ENCODE measurements around the gene TCEAL4. TPM values are rescaled to one million over a fixed set of nuclear protein-coding genes. Genes with fewer than 3 reads are reported as not detected.

The TCEAL4 gene
- total and polyA plus RNA-seq, 8 donors = 5.8 to 247 (median 169) TPM

DNA sequence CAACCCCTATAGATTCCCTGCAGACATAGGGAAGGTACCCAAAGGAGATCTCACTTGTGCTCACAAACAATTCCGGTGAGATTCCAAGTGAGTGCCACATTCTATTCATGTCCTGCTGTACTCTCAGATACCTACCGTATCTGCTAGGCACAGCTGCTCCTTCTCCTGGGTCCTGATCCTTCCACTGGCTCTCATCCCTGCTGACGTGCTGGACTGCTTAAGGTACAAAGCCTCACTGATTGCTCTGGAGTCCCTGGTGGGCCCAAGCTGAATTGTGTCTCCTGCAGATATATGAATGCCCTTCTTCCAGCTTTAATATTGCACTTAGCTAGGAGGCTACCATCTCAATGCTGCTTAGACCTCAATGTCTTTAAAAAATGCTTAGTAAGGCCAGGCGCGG is 45.8 kb downstream of the TCEAL4 start:
- peaks cover 0 to 17% (median 3%) of the 10 kb centered on the region in 4 donors for H3K4me1 ChIP-seq
- no peaks in the 10 kb centered on the region for H3K9me3 ChIP-seq
- TF ChIP-seq POLR2AphosphoS5 (IDR thresholded peaks at IDR 0.05) (no peak), EP300 (IDR thresholded peaks at IDR 0.05) (no peak), POLR2A (IDR thresholded peaks at IDR 0.05) (no peak)
- no peak overlapping the region for H3K27ac ChIP-seq
- peaks cover 0 to 5% (median 0%) of the 10 kb centered on the region in 3 donors for H3K27me3 ChIP-seq
- H3K4me3 ChIP-seq = peak overlapping the region in 1 of 4 donors; percentile 71
- no peaks in the 10 kb centered on the region for H3K36me3 ChIP-seq
- 78 to 100% (median 90%) methylated on average over 5 of the region's 5 CpGs for WGBS, 5 donors
- intact Hi-C loops (cut with DNase I; ENCODE audit: low total_unique reads) = no loop called here
- no peak for DNase-seq

DNA sequence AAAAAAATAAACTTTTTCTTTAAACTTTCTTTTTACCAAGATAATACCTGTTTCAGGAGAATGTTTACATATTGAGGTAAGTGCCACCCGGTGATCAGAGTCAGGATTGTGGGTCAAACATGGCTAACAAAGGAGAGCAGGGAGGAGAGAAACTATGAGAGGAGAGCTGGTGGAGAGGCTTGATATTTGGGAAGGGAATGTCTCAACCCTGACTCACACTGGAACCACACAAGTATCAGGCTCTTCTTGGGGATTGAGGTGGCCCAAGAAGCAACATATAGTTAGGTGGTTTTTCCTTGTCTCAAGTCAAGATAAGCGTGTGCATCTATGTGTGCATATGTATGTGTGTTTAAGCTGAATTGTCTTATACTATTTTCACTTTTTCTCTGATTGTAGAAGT is 50.1 kb downstream of the TCEAL4 start:
- H3K4me3 ChIP-seq = no peak overlapping the region
- intact Hi-C loops (cut with DNase I; ENCODE audit: low total_unique reads) = no loop called here
- TF ChIP-seq POLR2A (IDR thresholded peaks at IDR 0.05) (no peak), EP300 (IDR thresholded peaks at IDR 0.05) (no peak), POLR2AphosphoS5 (IDR thresholded peaks at IDR 0.05) (no peak)
- TF ChIP-seq, protein P1, sequence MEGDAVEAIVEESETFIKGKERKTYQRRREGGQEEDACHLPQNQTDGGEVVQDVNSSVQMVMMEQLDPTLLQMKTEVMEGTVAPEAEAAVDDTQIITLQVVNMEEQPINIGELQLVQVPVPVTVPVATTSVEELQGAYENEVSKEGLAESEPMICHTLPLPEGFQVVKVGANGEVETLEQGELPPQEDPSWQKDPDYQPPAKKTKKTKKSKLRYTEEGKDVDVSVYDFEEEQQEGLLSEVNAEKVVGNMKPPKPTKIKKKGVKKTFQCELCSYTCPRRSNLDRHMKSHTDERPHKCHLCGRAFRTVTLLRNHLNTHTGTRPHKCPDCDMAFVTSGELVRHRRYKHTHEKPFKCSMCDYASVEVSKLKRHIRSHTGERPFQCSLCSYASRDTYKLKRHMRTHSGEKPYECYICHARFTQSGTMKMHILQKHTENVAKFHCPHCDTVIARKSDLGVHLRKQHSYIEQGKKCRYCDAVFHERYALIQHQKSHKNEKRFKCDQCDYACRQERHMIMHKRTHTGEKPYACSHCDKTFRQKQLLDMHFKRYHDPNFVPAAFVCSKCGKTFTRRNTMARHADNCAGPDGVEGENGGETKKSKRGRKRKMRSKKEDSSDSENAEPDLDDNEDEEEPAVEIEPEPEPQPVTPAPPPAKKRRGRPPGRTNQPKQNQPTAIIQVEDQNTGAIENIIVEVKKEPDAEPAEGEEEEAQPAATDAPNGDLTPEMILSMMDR (IDR thresholded peaks at IDR 0.05) = no peak
- no peaks in the 10 kb centered on the region for H3K36me3 ChIP-seq
- H3K27ac ChIP-seq = no peak overlapping the region
- H3K9me3 ChIP-seq = no peaks in the 10 kb centered on the region
- no peaks in the 10 kb centered on the region for H3K27me3 ChIP-seq
- DNase-seq = no peak
- H3K4me1 ChIP-seq = peaks cover 0 to 1% (median under 1%) of the 10 kb centered on the region in 4 donors
- WGBS, 5 donors = 50 to 70% (median 56%) methylated on average over 2 of the region's 2 CpGs

Other genes starting within 250 kb of the TCEAL4 start
- 100 to 1,000 TPM in 1 of 5 donors, 10 to 100 TPM in 4; 16.1 to 128 (median 46.1) TPM for gene TCEAL9, start 229.0 kb upstream of the TCEAL4 start, total RNA-seq
- gene TCEAL9, start 229.0 kb upstream of the TCEAL4 start, polyA plus RNA-seq = 100 to 1,000 TPM in 2 of 3 donors, 10 to 100 TPM in 1; 54.7 to 185 (median 128) TPM
- 100 to 1,000 TPM in 1 of 5 donors, 10 to 100 TPM in 3, 1 to 10 TPM in 1; 1.2 to 146 (median 28.6) TPM for gene BEX3, start 209.0 kb upstream of the TCEAL4 start, total RNA-seq
- gene BEX3, start 209.0 kb upstream of the TCEAL4 start, polyA plus RNA-seq = 100 to 1,000 TPM in 1 of 3 donors, 10 to 100 TPM in 2; 73.5 to 101 (median 94.7) TPM
- gene RAB40A, start 66.0 kb upstream of the TCEAL4 start, total RNA-seq = under 1 TPM in 2 of 5 donors, not detected in 3; 0.58 to 0.73 TPM
- under 1 TPM; 0.19 to 0.98 (median 0.61) TPM for gene RAB40A, start 66.0 kb upstream of the TCEAL4 start, polyA plus RNA-seq
- gene TCEAL3, start 22.4 kb downstream of the TCEAL4 start, total RNA-seq = 10 to 100 TPM; 16.3 to 33.6 (median 22.8) TPM
- 10 to 100 TPM; 42.2 to 57.3 (median 56.3) TPM for gene TCEAL3, start 22.4 kb downstream of the TCEAL4 start, polyA plus RNA-seq
- gene TCEAL1, start 43.5 kb downstream of the TCEAL4 start, total RNA-seq = 100 to 1,000 TPM in 1 of 5 donors, 10 to 100 TPM in 3, 1 to 10 TPM in 1; 2.9 to 183 (median 43.9) TPM
- 10 to 100 TPM; 40.5 to 44.6 (median 43.1) TPM for gene TCEAL1, start 43.5 kb downstream of the TCEAL4 start, polyA plus RNA-seq
- 100 to 1,000 TPM; 104 to 441 (median 238) TPM for gene MORF4L2, start 101.2 kb downstream of the TCEAL4 start, total RNA-seq
- gene MORF4L2, start 101.2 kb downstream of the TCEAL4 start, polyA plus RNA-seq = 100 to 1,000 TPM; 167 to 268 (median 259) TPM
- gene TMEM31, start 125.4 kb downstream of the TCEAL4 start, total RNA-seq = not detected
- gene TMEM31, start 125.4 kb downstream of the TCEAL4 start, polyA plus RNA-seq = not detected
- 10 to 100 TPM in 3 of 5 donors, 1 to 10 TPM in 2; 2.2 to 36.9 (median 10.3) TPM for gene PLP1, start 191.3 kb downstream of the TCEAL4 start, total RNA-seq
- 1 to 10 TPM; 2.2 to 6.5 (median 6.0) TPM for gene PLP1, start 191.3 kb downstream of the TCEAL4 start, polyA plus RNA-seq
- 10 to 100 TPM in 1 of 5 donors, 1 to 10 TPM in 3, not detected in 1; 1.2 to 11.0 (median 4.0) TPM for gene RAB9B, start 246.7 kb downstream of the TCEAL4 start, total RNA-seq
- gene RAB9B, start 246.7 kb downstream of the TCEAL4 start, polyA plus RNA-seq = 1 to 10 TPM in 2 of 3 donors, under 1 TPM in 1; 0.76 to 2.3 (median 1.4) TPM